ENCODE results near the gene GRID2. TPM values are rescaled to one million over a fixed set of nuclear protein-coding genes. Genes with fewer than 3 reads are reported as not detected.
"Not testable (repeated sequence)": the region's sequence is repeated elsewhere in the genome, so short reads cannot be mapped to it uniquely, and the experiment has no call there.

The GRID2 gene
- total RNA-seq, 1 donor from 2014 or later: not detected

DNA sequence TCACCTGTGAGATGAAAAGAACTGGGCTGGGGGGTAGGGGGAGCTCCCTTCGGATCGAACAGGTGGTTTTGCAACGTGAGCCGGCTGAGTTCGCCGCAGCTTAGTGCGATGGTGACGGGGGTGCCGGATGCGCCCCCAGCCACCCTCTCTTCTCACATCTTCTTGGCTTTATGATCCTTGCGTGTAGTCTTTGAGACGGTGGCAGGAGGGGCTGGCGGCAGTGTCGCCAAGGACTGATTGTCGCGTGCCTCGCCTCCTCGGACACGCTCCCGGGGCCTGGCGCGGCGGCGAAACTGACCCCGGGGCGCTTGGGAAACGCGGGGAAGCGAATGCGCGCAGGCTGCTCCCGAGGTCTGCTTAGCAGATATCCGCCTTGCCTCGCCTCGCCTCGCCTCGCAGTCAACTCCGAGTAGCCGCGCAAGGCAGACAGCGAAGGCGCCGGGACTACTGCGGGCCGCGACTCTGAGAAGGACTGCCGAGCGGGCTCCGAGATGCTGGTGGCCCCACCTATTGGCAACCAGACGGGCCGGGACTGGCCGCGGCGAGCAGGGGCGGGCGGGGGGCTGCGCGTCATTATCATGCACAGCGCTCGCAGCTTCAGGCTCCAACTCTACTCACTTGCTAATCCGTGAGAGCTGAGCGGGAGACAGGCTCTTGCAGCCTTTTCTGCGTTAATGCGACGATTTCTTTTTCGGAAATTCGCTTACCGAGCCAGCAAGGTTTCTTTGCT lies 1.5 kb downstream of the GRID2 start:
- DNase-seq (ENCODE audit: low read depth in 2 of 2): peak in 1 of 2 donors; percentile 2

- no peak for DNase-seq (ENCODE audit: low read depth in 2 of 2)
Observed at GRCh38 chr4:92305878-92306520, 2.2 kb downstream of the GRID2 start.

- no peak for DNase-seq (ENCODE audit: low read depth in 2 of 2)
Observed at GRCh38 chr4:92307181-92307580, 3.4 kb downstream of the GRID2 start.

DNA sequence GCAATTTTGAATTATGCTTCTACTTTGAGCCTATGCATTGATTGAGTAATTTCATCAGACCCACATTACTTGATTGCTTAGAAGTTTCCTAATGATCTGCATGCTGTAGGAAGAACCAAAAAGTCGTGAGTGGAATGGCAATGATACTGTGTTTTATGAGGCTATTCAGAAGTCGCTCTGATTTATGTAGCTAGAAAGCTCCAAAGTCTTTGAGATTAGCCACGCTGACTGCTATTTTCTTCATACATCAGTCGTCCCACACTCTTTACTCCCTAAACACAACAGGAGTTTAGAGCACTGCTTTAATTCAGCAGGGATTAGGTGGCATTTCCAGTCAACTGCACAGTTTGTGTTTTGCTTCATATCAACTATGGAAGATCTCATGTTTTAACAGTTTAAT lies 4.1 kb downstream of the GRID2 start:
- no peak for DNase-seq (ENCODE audit: low read depth in 2 of 2)

- DNase-seq (ENCODE audit: low read depth in 2 of 2): no peak
Observed at GRCh38 chr4:92317047-92317446, 13.3 kb downstream of the GRID2 start.

GRCh38 chr4:92328095-92328494 lies 24.3 kb downstream of the GRID2 start:
- no peak for DNase-seq (ENCODE audit: low read depth in 2 of 2)

- no peak for DNase-seq (ENCODE audit: low read depth in 2 of 2)
Observed at GRCh38 chr4:92333016-92333415, 29.2 kb downstream of the GRID2 start.

DNA sequence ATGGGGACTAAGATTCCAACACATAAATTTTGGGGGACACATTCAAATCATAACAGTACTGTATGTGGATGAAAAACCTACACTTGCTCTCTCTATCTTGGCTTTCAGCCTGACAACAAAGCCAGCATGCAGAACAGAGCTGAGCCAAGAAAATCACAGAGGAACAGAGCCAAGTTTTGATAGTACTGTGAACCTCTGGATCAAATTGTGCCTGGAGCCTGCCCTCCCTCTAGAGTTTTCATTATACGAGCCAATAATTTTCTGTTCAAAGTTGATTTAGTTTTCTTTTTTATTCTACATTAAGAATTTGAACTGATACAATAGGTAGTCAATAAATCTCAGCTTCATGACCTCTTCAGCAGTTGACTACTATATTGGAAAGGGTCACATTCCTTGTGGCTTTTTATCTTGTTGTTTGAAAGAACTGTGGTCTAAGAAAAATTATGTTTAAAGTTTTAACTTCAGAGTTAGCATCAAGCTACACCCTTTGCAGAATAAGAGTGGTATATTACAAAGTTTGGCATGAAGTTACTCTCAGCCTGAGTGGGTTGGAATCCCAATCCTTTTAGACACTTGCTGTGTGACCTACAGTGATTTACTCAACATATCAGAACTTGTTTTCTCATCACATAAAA lies 31.1 kb downstream of the GRID2 start:
- no peak for DNase-seq (ENCODE audit: low read depth in 2 of 2)

DNA sequence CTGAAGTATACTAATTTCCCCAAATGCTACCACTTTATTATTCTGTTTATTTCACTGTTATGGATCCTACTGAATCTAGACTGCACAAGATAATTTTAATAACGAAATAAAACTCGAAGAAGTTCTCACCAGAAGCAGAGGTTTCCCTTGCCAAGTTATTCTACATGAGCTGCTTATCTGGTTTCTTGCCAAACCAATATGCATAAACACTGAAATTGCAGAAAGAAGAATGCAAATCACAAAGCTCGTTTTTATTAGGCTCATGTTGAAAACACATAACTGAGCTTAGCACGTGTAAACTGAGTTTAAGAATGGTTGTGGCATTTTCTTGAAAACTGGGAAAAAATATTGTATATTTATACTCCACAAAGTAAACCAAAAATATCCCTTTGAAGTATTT lies 35.9 kb downstream of the GRID2 start:
- no peak for DNase-seq (ENCODE audit: low read depth in 2 of 2)

DNA sequence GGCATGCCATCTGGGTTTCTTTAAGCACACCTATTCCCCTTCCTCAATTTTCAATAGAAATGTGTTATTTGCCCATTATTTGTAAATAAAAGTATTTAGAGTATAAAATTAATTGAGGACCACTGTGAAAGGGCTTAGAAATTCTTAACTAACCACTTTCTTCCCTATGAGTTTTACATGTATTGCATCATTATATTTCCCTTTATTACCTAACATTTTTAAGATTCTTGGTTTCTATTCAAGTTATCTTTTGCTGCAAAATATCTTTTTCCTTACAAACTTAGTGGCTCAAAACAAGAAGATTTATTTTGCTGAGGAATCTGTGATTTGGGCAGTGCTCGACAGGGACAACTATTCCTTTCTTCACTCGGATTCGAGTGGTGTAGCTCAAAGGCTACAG lies 40.5 kb downstream of the GRID2 start:
- no peak for DNase-seq (ENCODE audit: low read depth in 2 of 2)

DNA sequence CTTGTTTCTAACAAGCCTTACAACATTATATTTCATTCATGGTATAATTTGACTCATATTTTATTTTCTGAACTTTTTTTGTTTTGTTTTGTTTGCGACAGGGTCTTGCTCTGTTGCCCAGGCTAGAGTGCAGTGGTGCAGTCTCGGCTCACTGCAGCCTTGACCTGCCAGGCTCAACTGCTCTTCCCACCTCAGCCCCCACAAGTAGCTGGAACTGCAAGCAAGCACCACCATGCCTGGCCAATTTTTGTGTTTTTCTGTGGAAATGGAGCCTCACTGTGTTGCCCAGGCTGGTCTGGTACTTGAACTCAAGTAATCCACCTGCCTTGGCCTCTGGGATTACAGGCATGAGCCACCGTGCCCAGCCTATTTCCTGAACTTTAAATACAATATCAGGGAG lies 42.5 kb downstream of the GRID2 start:
- no peak for DNase-seq (ENCODE audit: low read depth in 2 of 2)

GRCh38 chr4:92357966-92358365 lies 54.2 kb downstream of the GRID2 start:
- no peak for DNase-seq (ENCODE audit: low read depth in 2 of 2)

- no peak for DNase-seq (ENCODE audit: low read depth in 2 of 2)
Observed at GRCh38 chr4:92359491-92359890, 55.7 kb downstream of the GRID2 start.

GRCh38 chr4:92362028-92362427 lies 58.3 kb downstream of the GRID2 start:
- DNase-seq (ENCODE audit: low read depth in 2 of 2): no peak

DNA sequence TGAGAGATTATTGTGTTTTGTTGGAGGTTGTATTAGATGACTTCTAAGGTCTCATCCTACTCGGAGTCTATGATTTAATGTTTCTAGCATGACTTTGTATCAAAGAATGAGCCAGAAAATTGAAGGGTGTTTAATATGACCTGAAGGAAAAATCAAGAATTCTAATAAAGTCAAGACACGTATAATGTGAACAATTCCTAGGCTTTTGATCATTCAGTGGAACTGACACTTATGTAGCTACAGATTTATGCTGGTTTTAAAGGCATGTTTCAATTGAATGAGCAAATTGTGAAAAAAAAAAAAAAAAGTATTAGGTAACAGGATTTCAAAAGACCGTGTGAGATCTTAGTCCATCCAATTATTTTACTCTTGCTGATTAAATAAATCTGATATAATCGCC lies 64.9 kb downstream of the GRID2 start:
- DNase-seq (ENCODE audit: low read depth in 2 of 2): no peak

DNA sequence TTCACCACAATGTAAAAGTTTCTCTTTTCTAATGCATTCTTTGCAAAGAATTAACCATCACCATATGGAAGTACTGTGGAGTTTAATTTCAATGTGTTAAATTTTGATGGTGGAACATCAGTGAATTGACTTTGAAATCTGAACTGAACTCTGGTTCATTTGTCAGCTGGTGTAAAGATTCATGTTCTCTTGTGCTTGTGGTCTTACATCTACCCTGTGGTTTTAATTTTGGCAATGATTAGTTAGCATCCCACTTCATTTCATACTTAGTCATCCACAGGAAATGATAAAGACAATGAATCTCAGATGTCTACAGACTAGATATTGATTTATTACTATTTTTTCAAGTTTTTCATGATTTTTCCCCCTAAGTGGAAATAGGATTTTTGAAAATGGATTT lies 77.8 kb downstream of the GRID2 start:
- no peak for DNase-seq (ENCODE audit: low read depth in 2 of 2)

- no peak for DNase-seq (ENCODE audit: low read depth in 2 of 2)
Observed at GRCh38 chr4:92382128-92382527, 78.4 kb downstream of the GRID2 start.

DNA sequence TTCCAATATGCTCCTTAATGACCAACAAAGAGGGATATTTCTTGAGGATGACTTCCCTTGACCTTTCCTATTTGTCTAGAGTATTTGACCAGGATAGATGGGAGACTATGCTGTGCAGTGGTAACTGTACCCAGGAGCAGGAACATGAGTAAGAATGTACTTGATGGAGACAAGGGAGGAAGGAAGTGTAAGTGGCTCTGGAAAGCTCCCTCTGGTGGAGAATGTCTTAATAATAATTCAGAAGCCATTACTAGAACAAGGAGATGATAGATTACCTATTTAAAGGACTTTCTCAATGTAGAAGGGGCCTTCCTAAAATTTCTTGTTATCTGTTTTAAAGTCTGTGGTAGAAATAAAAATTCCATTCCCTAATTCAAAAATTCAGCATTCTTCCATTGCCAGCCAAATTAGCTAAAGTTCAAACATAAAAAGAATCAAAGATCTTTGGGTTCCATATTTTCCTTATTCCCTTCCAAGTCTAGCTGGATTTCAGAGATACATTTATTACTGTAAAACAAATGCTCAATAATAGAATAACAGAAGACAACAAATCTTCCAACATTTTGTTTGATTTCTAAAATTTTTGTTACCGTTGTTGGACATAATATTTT lies 83.8 kb downstream of the GRID2 start:
- DNase-seq (ENCODE audit: low read depth in 2 of 2): peak; percentile 10 to 28

DNA sequence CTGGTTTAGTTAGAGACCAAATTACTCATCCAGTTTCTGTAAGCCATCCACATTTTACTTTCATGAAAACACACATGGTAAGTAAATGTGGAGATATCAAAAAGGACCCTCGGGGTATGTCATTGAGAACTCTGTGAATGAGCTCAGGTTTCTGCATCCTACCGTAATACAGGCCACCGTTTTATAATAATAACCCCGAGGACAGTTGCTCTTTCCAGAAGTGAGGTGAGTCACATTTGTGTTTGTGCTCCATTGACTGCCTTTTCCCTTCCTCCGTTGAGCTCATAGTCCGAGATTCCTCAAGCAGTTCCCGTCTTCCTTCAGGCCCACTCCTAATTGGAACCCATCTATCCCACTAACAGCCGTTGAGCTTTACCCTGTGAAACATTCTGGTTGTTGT lies 95.3 kb downstream of the GRID2 start:
- DNase-seq (ENCODE audit: low read depth in 2 of 2): no peak

DNA sequence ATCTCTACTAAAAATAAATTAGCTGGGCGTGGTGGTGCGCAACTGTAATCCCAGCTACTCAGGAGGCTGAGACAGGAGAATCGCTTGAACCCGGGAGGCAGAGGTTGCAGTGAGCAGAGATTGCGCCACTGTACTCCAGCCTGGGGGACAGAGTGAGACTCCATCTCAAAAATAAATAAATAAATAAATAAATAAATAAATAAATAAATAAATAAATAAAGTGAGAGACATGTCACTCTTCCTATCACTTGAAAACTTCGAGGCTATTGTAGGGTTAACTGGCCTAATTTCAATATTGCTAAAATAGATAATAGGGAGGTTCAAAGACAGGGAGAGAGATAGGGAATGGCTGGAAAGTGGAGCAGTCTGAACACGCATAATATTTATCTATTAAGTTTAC lies 99.8 kb downstream of the GRID2 start:
- DNase-seq (ENCODE audit: low read depth in 2 of 2): not testable (repeated sequence)

- DNase-seq (ENCODE audit: low read depth in 2 of 2): no peak
Observed at GRCh38 chr4:92406488-92406887, 102.7 kb downstream of the GRID2 start.

GRCh38 chr4:92421920-92422319 lies 118.2 kb downstream of the GRID2 start:
- DNase-seq (ENCODE audit: low read depth in 2 of 2): no peak
